HG03354 (cell line): ENCODE data around the gene NOL4L.

ENCODE experiments used
- ATAC-seq: cut with Tn5 transposase; IDR thresholded peaks from one replicate; pipeline ENCODE4 v1.9.1; 2021; ENCODE audit warnings: mild to moderate bottlenecking; ENCODE audit not compliant: unreplicated experiment, poor library complexity, severe bottlenecking

NOL4L gene

GRCh38 chr20:32479012-32479411, 106.1 kb downstream of the NOL4L start:
- ATAC-seq: no peak

GRCh38 chr20:32478576-32478975, 106.6 kb downstream of the NOL4L start:
- ATAC-seq: no peak

- ATAC-seq: no peak
Observed at GRCh38 chr20:32477594-32478512, 107.3 kb downstream of the NOL4L start.

- ATAC-seq: no peak
Observed at GRCh38 chr20:32476684-32477593, 108.2 kb downstream of the NOL4L start.

GRCh38 chr20:32474967-32475811, 109.9 kb downstream of the NOL4L start:
- no peak for ATAC-seq

GRCh38 chr20:32474717-32474966, 110.5 kb downstream of the NOL4L start:
- no peak for ATAC-seq

- ATAC-seq: no peak
Observed at GRCh38 chr20:32474009-32474716, 111.0 kb downstream of the NOL4L start.

- no peak for ATAC-seq
Observed at GRCh38 chr20:32473231-32474008, 111.7 kb downstream of the NOL4L start.

GRCh38 chr20:32472581-32473207, 112.4 kb downstream of the NOL4L start:
- ATAC-seq: no peak

GRCh38 chr20:32470940-32471339, 114.2 kb downstream of the NOL4L start:
- no peak for ATAC-seq

GRCh38 chr20:32470025-32470861, 114.9 kb downstream of the NOL4L start:
- ATAC-seq: no peak

GRCh38 chr20:32468860-32469259, 116.3 kb downstream of the NOL4L start:
- no peak for ATAC-seq

GRCh38 chr20:32468313-32468640, 116.9 kb downstream of the NOL4L start:
- ATAC-seq: no peak

- ATAC-seq: no peak
Observed at GRCh38 chr20:32467506-32468312, 117.4 kb downstream of the NOL4L start.

GRCh38 chr20:32466739-32467505, 118.2 kb downstream of the NOL4L start:
- no peak for ATAC-seq
